Thymus (tissue), 11 donors: ENCODE results near the gene FBXO27. TPM values are rescaled to one million over a fixed set of nuclear protein-coding genes. Genes with fewer than 3 reads are reported as not detected.

ENCODE experiments used
- DNase-seq, 9 donors: peaks; one replicate each; pipeline ENCODE4 v3.0.0-alpha.2; 2013; ENCODE audit warnings: low spot score in 9 of 9, low read depth in 6 of 9, missing footprints in 1 of 9
- H3K27ac ChIP-seq, 2 donors: one replicate each; pipeline ENCODE4 v1.5.1; 2013; ENCODE audit warnings: control low read depth in 1 of 2, low read depth in 1 of 2, low read length in 1 of 2, mild to moderate bottlenecking in 1 of 2, moderate library complexity in 1 of 2
- H3K27me3 ChIP-seq, 2 donors: one replicate each; pipeline ENCODE4 v1.5.1; 2013; ENCODE audit warnings: low read length in 1 of 2; ENCODE audit not compliant: control insufficient read depth in 2 of 2, insufficient read depth in 1 of 2
- H3K36me3 ChIP-seq, 2 donors: one replicate each; pipeline ENCODE4 v1.5.1; 2013; ENCODE audit warnings: low read length in 1 of 2, mild to moderate bottlenecking in 1 of 2, moderate library complexity in 1 of 2; ENCODE audit not compliant: control insufficient read depth in 2 of 2, insufficient read depth in 2 of 2
- H3K4me1 ChIP-seq, 2 donors: one replicate each; pipeline ENCODE4 v1.5.1; 2013; ENCODE audit warnings: low read length in 2 of 2; ENCODE audit not compliant: control insufficient read depth in 2 of 2, insufficient read depth in 2 of 2
- H3K4me3 ChIP-seq, 2 donors: one replicate each; pipeline ENCODE4 v1.5.1; 2013; ENCODE audit warnings: low read length in 2 of 2, control low read depth in 1 of 2, mild to moderate bottlenecking in 1 of 2
- H3K9me3 ChIP-seq, 2 donors: one replicate each; pipeline ENCODE4 v1.5.1; 2013; ENCODE audit warnings: low read length in 1 of 2, mild to moderate bottlenecking in 1 of 2; ENCODE audit not compliant: control insufficient read depth in 2 of 2, insufficient read depth in 1 of 2
- WGBS: extraction: QIAGEN DNeasy Blood & Tissue Kit; methylation state at CpG from one replicate; pipeline ENCODE4 v1.1.7; 2013; 5-methylcytosine and 5-hydroxymethylcytosine counted together
- polyA plus RNA-seq: library from polyadenylated mRNA; stranded (reverse); fragments of 200-250 nt; gene quantifications from one replicate; pipeline ENCODE4 v1.2.3, GENCODE V29; 2013
- total RNA-seq: library from RNA; stranded (reverse); fragments of 120-200 nt; gene quantifications from one replicate; pipeline ENCODE4 v1.2.4, GENCODE V29; 2013
- donor health status: healthy.

FBXO27 gene
- total and polyA plus RNA-seq, 2 donors = 2.6 to 9.0 TPM

DNA sequence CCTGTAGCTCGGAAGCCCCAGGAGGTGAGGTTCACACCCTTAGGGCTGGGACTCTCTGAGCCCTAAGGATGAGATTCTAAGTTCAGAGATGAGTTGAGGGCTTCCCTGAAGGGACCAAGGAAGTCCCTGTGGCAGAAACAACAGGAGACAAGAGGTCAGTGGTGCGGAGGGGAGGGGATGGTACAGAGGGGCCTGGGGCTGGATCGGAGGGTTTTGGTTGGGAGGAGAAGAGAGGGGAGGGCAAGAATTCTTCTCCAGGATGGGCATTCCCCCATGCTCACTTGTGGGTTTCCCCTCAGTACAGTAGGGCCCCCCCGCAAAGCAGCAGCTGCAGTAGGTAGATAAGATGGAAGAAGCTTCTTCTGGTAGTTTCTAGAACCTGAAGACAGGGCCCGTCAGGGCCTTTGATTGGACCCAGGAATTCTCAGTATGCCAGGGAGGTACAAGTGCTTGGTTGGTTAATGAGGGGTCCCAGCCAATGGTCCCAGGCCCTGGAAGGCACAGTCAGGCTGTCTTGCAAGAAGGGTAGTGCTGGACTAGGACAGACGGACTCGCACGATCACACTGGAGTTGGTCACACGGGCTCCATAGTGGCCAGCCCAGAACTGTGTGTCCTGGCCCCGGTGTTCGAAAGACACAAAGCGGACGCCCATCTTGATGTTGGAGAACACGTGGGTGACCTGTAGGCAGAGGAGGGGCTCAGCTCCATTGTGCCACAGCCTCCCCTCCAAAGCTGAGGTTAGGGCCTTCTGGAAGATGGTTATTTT, 7.3 kb downstream of the FBXO27 start:
- H3K27me3 ChIP-seq = peaks cover 0 to 6% of the 10 kb centered on the region in 2 donors
- WGBS = 96% methylated on average over 14 of the region's 14 CpGs
- DNase-seq = no peak

GRCh38 chr19:39021063-39021462, 11.3 kb downstream of the FBXO27 start:
- Histone ChIP-seq H3K27me3 (no peaks in the 10 kb centered on the region), H3K27ac (no peak overlapping the region), H3K4me1 (no peaks in the 10 kb centered on the region), H3K9me3 (no peaks in the 10 kb centered on the region), H3K4me3 (no peak overlapping the region), H3K36me3 (no peaks in the 10 kb centered on the region)
- DNase-seq = no peak
- WGBS = 92% methylated on average over 4 of the region's 4 CpGs

More for the DNA sequence above, 7.3 kb downstream of the FBXO27 start:
- Histone ChIP-seq H3K9me3 (peaks cover 0 to 8% of the 10 kb centered on the region in 2 donors), H3K36me3 (no peaks in the 10 kb centered on the region), H3K4me1 (no peaks in the 10 kb centered on the region), H3K4me3 (no peak overlapping the region), H3K27ac (no peak overlapping the region)

GRCh38 chr19:39017646-39018045, 14.7 kb downstream of the FBXO27 start:
- no peak overlapping the region for H3K27ac ChIP-seq
- 98% methylated on average over 4 of the region's 4 CpGs for WGBS
- H3K4me1 ChIP-seq = no peaks in the 10 kb centered on the region
- no peaks in the 10 kb centered on the region for H3K27me3 ChIP-seq
- no peaks in the 10 kb centered on the region for H3K36me3 ChIP-seq
- H3K4me3 ChIP-seq = no peak overlapping the region
- DNase-seq = no peak
- no peaks in the 10 kb centered on the region for H3K9me3 ChIP-seq

- H3K4me1 ChIP-seq = no peaks in the 10 kb centered on the region
- 94% methylated on average over 6 of the region's 6 CpGs for WGBS
- H3K27ac ChIP-seq = no peak overlapping the region
- no peak overlapping the region for H3K4me3 ChIP-seq
- DNase-seq = no peak
- H3K9me3 ChIP-seq = no peaks in the 10 kb centered on the region
- no peaks in the 10 kb centered on the region for H3K36me3 ChIP-seq
- no peaks in the 10 kb centered on the region for H3K27me3 ChIP-seq
Observed at GRCh38 chr19:39017026-39017425, 15.3 kb downstream of the FBXO27 start.

- no peaks in the 10 kb centered on the region for H3K27me3 ChIP-seq
- DNase-seq = no peak
- no peaks in the 10 kb centered on the region for H3K9me3 ChIP-seq
- WGBS = 78% methylated on average over 7 of the region's 7 CpGs
- no peak overlapping the region for H3K27ac ChIP-seq
- no peaks in the 10 kb centered on the region for H3K4me1 ChIP-seq
- H3K4me3 ChIP-seq = no peak overlapping the region
- no peaks in the 10 kb centered on the region for H3K36me3 ChIP-seq
Observed at GRCh38 chr19:39014037-39014436, 18.3 kb downstream of the FBXO27 start.

DNA sequence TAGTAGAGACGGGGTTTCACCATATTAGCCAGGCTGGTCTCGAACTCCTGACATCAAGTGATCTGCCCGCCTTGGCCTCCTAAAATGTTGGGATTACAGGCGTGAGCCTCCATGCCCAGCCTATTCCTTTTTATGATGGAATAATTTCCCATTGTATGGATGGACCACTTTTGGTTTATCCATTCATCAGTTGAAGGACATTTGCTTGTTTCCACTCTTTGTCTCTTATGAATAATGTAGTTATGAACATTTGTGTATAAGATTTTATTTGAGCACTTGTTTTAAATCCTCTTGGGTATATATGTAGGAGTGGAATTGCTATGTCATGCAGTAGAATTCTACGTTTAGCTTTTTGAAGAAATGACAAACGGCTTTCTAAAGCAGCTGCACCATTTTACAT, 23.3 kb downstream of the FBXO27 start:
- H3K4me3 ChIP-seq = no peak overlapping the region
- no peaks in the 10 kb centered on the region for H3K4me1 ChIP-seq
- H3K27ac ChIP-seq = no peak overlapping the region
- DNase-seq = no peak
- no peaks in the 10 kb centered on the region for H3K27me3 ChIP-seq
- no peaks in the 10 kb centered on the region for H3K36me3 ChIP-seq
- H3K9me3 ChIP-seq = no peaks in the 10 kb centered on the region
- WGBS = 85% methylated on average over 6 of the region's 6 CpGs

DNA sequence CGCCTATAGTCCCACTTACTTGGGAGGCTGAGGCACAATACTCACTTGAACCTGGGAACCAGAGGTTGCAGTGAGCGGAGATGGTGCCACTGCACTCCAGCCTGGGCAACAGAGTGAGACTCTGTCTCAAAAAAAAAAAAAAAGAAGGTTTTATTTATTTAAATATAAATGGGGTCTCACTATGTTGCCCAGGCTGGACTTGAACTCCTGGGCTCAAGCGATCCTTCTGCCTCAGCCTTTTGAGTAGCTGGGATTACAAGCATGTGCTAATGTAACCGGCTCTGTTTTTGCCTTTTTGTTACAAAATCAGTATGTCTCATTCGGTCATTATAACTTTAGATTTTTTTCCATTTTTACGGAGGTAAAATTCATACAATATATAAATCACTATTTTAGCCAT, 24.2 kb downstream of the FBXO27 start:
- 98% methylated on average over 6 of the region's 6 CpGs for WGBS
- no peaks in the 10 kb centered on the region for H3K36me3 ChIP-seq
- no peak for DNase-seq

DNA sequence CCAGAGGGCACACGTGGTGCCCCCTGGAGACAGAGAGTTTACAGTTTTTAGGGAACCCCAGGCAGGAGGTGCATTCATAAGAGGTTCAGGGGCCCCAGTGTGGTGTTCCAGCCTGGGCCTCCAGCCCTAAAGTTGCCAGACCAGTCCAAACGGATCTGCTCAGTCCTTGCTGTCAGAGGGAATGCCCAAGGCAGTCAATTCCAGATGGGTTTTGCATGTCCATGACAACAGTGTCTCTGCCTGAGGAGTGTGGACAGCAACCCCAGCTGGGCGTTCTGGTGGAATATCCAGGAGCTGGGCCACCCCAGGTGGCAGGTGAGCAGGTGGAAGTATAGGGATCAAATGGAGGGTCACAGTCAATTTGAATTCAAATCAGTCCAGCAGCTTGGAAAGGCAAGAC, 25.3 kb downstream of the FBXO27 start:
- Histone ChIP-seq H3K36me3 (no peaks in the 10 kb centered on the region), H3K4me3 (no peak overlapping the region), H3K27ac (no peak overlapping the region), H3K9me3 (no peaks in the 10 kb centered on the region), H3K27me3 (no peaks in the 10 kb centered on the region), H3K4me1 (no peaks in the 10 kb centered on the region)
- 79% methylated on average over 3 of the region's 3 CpGs for WGBS
- DNase-seq = no peak

More for the DNA sequence above, 24.2 kb downstream of the FBXO27 start:
- Histone ChIP-seq H3K9me3 (no peaks in the 10 kb centered on the region), H3K27ac (no peak overlapping the region), H3K27me3 (no peaks in the 10 kb centered on the region), H3K4me3 (no peak overlapping the region), H3K4me1 (no peaks in the 10 kb centered on the region)

GRCh38 chr19:39004403-39004802, 27.9 kb downstream of the FBXO27 start:
- H3K27ac ChIP-seq = no peak overlapping the region
- no peaks in the 10 kb centered on the region for H3K27me3 ChIP-seq
- H3K9me3 ChIP-seq = no peaks in the 10 kb centered on the region
- H3K36me3 ChIP-seq = no peaks in the 10 kb centered on the region
- H3K4me3 ChIP-seq = no peak overlapping the region
- no peaks in the 10 kb centered on the region for H3K4me1 ChIP-seq
- DNase-seq = no peak
- WGBS = 89% methylated on average over 9 of the region's 9 CpGs
